CD14-positive monocyte (primary cell): Measurements from ENCODE around the gene OSBPL10. TPM values are rescaled to one million over a fixed set of nuclear protein-coding genes. Genes with fewer than 3 reads are reported as not detected.

Source experiments
- DNase-seq, 3 donors: peaks; one replicate each; pipeline ENCODE4 v3.0.0-alpha.2; 2011 to 2022
- H2AFZ ChIP-seq: 2 replicates; pipeline ENCODE4 v1.6.0; 2012; ENCODE audit warnings: mild to moderate bottlenecking, low read depth, low read length, inconsistent platforms; ENCODE audit not compliant: insufficient read depth, poor library complexity, severe bottlenecking
- H3K27ac ChIP-seq, 2 donors: 1 replicate in 1 of 2; 2 replicates in 1 of 2; pipeline ENCODE4 v1.5.1; 2012 to 2013; ENCODE audit warnings: low read length in 2 of 2, control low read depth in 1 of 2, inconsistent platforms in 1 of 2, low read depth in 1 of 2, mild to moderate bottlenecking in 1 of 2
- H3K27me3 ChIP-seq, 2 donors: one replicate each; pipeline versions ENCODE4 v1.6.0 to v1.6.1; 2011 to 2013; ENCODE audit warnings: low read length in 2 of 2; ENCODE audit not compliant: control insufficient read depth in 2 of 2, insufficient read depth in 2 of 2
- H3K36me3 ChIP-seq, 2 donors: replicated peaks in 1 of 2; 1 replicate in 1 of 2; 2 replicates in 1 of 2; pipeline versions ENCODE4 v1.5.1 to v1.6.1; 2012 to 2013; ENCODE audit warnings: low read length in 2 of 2, control low read depth in 1 of 2, inconsistent platforms in 1 of 2, mild to moderate bottlenecking in 1 of 2; ENCODE audit not compliant: insufficient read depth in 2 of 2, control insufficient read depth in 1 of 2
- H3K4me1 ChIP-seq, 2 donors: 1 replicate in 1 of 2; 2 replicates in 1 of 2; pipeline versions ENCODE4 v1.5.1 to v1.6.1; 2012 to 2013; ENCODE audit warnings: low read length in 2 of 2, control low read depth in 1 of 2, inconsistent platforms in 1 of 2, mild to moderate bottlenecking in 1 of 2, moderate library complexity in 1 of 2; ENCODE audit not compliant: insufficient read depth in 2 of 2, control insufficient read depth in 1 of 2
- H3K4me2 ChIP-seq: replicated peaks from 2 replicates; pipeline ENCODE3; 2012; ENCODE audit warnings: low read length, moderate library complexity, mild to moderate bottlenecking; ENCODE audit not compliant: poor library complexity, severe bottlenecking; ENCODE audit errors: extremely low read depth
- H3K4me3 ChIP-seq, 3 experiments: fragments of 200-600 bp in 1 of 3; sonication (generic) in 1 of 3; replicated peaks in 1 of 3; 1 replicate in 2 of 3; 2 replicates in 1 of 3; pipeline ENCODE4 v1.5.1; 2011 to 2013; ENCODE audit warnings: low read length in 3 of 3, mild to moderate bottlenecking in 3 of 3, control low read depth in 2 of 3, low read depth in 2 of 3, inconsistent platforms in 1 of 3, moderate library complexity in 1 of 3
- H3K79me2 ChIP-seq: 2 replicates; pipeline ENCODE4 v1.6.0; 2012; ENCODE audit warnings: mild to moderate bottlenecking, control low read depth, inconsistent platforms, low read length, moderate library complexity; ENCODE audit not compliant: insufficient read depth
- H3K9ac ChIP-seq: 2 replicates; pipeline ENCODE4 v1.6.0; 2017; ENCODE audit warnings: low read length, mild to moderate bottlenecking; ENCODE audit not compliant: insufficient read depth, poor library complexity, severe bottlenecking
- H3K9me3 ChIP-seq, 2 donors: replicated peaks in 1 of 2; 1 replicate in 1 of 2; 2 replicates in 1 of 2; pipeline versions ENCODE4 v1.5.1 to v1.6.1; 2012 to 2013; ENCODE audit warnings: low read length in 2 of 2, control low read depth in 1 of 2; ENCODE audit not compliant: control insufficient read depth in 1 of 2, insufficient read depth in 1 of 2
- H4K20me1 ChIP-seq: 2 replicates; pipeline ENCODE4 v1.6.0; 2012; ENCODE audit warnings: mild to moderate bottlenecking, low read length, control low read depth, moderate library complexity; ENCODE audit not compliant: insufficient read depth
- H3K27ac Mint-ChIP-seq, 7 donors: one replicate each; pipeline ENCODE4 v1.8.0; 2020; ENCODE audit warnings: mild to moderate bottlenecking in 7 of 7, mixed read lengths in 7 of 7, moderate library complexity in 6 of 7, inconsistent platforms in 2 of 7
- H3K27me3 Mint-ChIP-seq, 3 donors: one replicate each; pipeline ENCODE4 v1.8.0; 2021 to 2022; ENCODE audit warnings: low read depth in 3 of 3, mild to moderate bottlenecking in 3 of 3, mixed read lengths in 3 of 3, moderate library complexity in 3 of 3, inconsistent platforms in 1 of 3
- H3K36me3 Mint-ChIP-seq, 2 donors: one replicate each; pipeline ENCODE4 v1.8.0; 2020; ENCODE audit warnings: mixed read lengths in 2 of 2, inconsistent platforms in 1 of 2, mild to moderate bottlenecking in 1 of 2
- H3K4me1 Mint-ChIP-seq: one replicate; pipeline ENCODE4 v1.8.0; 2020; ENCODE audit warnings: mild to moderate bottlenecking, mixed read lengths
- H3K4me3 Mint-ChIP-seq, 2 donors: one replicate each; pipeline ENCODE4 v1.8.0; 2020; ENCODE audit warnings: mild to moderate bottlenecking in 2 of 2, mixed read lengths in 2 of 2, moderate library complexity in 1 of 2
- H3K9me3 Mint-ChIP-seq, 7 donors: one replicate each; pipeline ENCODE4 v1.8.0; 2020 to 2022; ENCODE audit warnings: mixed read lengths in 7 of 7, mild to moderate bottlenecking in 6 of 7, moderate library complexity in 6 of 7, inconsistent platforms in 2 of 7
- CTCF ChIP-seq: fragments of 200-600 bp; IDR thresholded peaks from one replicate; pipeline ENCODE4 v1.8.0; 2022; ENCODE audit warnings: antibody characterized with exemption, mild to moderate bottlenecking
- WGBS: methylation state at CpG from one replicate; pipeline ENCODE4 v1.1.5; 2013; ENCODE audit warnings: missing lambda C conversion rate; ENCODE audit not compliant: insufficient coverage; 5-methylcytosine and 5-hydroxymethylcytosine counted together
- intact Hi-C, 2 donors: fragments of 100-400 bp; cut with micrococcal nuclease; formaldehyde crosslinking; loops; one replicate each; pipeline versions ENCODE4 v1.15.0 to v1.15.1; 2023
- polyA plus RNA-seq, 3 donors: library from polyadenylated mRNA; depleted of rRNA in 1 of 3; unstranded in 2 of 3; stranded (reverse) in 1 of 3; fragments of 300-500 nt in 2 of 3; fragments of >200 nt in 1 of 3; fragmentation: Illumina TruSeq in 2 of 3; gene quantifications; 1 replicate in 2 of 3; 2 replicates in 1 of 3; pipeline ENCODE4 v1.2.3, GENCODE V29; 2012 to 2021

OSBPL10 gene
- polyA plus RNA-seq, 3 donors: 0.03 TPM; not detected in 2

DNA sequence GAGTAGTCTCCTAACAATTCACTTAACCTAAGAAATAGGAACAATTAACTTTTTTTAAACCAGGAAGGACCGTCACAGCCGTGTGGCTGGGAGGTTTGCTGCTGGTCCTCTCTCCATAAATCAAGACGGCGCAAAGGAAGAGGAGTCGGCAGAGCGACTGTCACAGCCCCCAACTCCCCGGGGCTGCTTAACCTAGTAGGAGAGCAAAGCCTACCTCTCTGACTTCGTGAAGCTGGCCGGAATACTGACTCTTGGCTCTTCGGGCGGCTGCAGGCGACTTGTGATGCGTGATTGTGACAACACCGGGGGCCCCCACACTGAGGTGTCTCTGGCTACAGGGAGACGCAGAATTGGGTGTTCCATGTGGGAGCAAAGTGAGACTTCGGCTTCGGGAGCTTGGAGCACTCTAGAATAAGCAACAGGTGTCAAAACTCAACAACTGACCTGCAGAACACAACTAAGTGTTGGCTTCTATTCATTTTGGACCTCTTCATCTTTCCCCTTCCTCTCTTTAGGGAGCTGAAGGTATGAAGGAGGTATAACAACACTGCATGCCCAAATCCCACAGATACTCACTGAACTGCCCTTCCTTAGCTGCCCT is 151.1 kb downstream of the OSBPL10 start:
- 86% methylated on average over 9 of the region's 17 CpGs for WGBS
- Histone ChIP-seq H3K27ac (no peak overlapping the region), H4K20me1 (no peaks in the 10 kb centered on the region), H3K4me2 (no peak overlapping the region), H3K9me3 (no peaks in the 10 kb centered on the region), H3K4me3 (no peak overlapping the region), H3K36me3 (no peaks in the 10 kb centered on the region), H3K4me1 (no peaks in the 10 kb centered on the region), H3K27me3 (no peaks in the 10 kb centered on the region), H3K9ac (no peak overlapping the region), H2AFZ (no peak overlapping the region), H3K79me2 (no peaks in the 10 kb centered on the region)
- Mint-ChIP-seq H3K27me3 (peaks cover 0 to 4% (median 0%) of the 10 kb centered on the region in 3 donors), H3K36me3 (no peaks in the 10 kb centered on the region), H3K9me3 (no peaks in the 10 kb centered on the region), H3K27ac (no peak overlapping the region), H3K4me3 (no peak overlapping the region), H3K4me1 (no peaks in the 10 kb centered on the region)
- no peak for TF ChIP-seq CTCF
- intact Hi-C loops: no loop called here
- DNase-seq: no peak

DNA sequence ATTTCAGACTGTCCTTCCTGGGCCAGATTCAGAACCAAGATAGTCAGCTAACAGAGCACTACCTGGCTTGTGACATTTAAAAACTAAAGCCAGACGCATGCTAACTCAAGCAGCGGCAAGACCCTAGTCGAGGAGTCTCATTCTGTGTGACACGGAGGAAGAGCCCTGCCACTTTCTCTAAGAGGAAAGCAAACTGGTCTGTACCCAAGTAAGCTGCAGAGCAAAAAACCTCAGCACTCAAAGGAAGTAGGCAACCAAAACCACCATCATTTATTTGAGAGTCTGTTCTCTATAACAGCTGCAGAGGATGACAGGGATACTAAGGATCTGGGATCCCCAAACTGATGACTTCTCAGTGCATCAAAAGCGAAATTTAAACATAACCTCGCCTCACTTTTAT is 152.1 kb downstream of the OSBPL10 start:
- peaks cover 0 to 4% (median 0%) of the 10 kb centered on the region in 3 donors for H3K27me3 Mint-ChIP-seq
- H3K4me1 ChIP-seq: no peaks in the 10 kb centered on the region
- no peak overlapping the region for H3K27ac Mint-ChIP-seq
- no peak overlapping the region for H2AFZ ChIP-seq
- no peaks in the 10 kb centered on the region for H3K79me2 ChIP-seq
- no peaks in the 10 kb centered on the region for H3K27me3 ChIP-seq
- TF ChIP-seq CTCF: no peak
- no peak overlapping the region for H3K4me3 Mint-ChIP-seq
- no peak for DNase-seq
- whole genome bisulfite sequencing: 96% methylated on average over 4 of the region's 6 CpGs
- H3K36me3 ChIP-seq: no peaks in the 10 kb centered on the region
- intact Hi-C loops: no loop called here
- H3K4me1 Mint-ChIP-seq: no peaks in the 10 kb centered on the region
- H3K9me3 Mint-ChIP-seq: no peaks in the 10 kb centered on the region
- no peak overlapping the region for H3K9ac ChIP-seq
- H3K27ac ChIP-seq: no peak overlapping the region
- no peaks in the 10 kb centered on the region for H3K36me3 Mint-ChIP-seq
- no peaks in the 10 kb centered on the region for H3K9me3 ChIP-seq
- no peaks in the 10 kb centered on the region for H4K20me1 ChIP-seq
- H3K4me3 ChIP-seq: no peak overlapping the region
- no peak overlapping the region for H3K4me2 ChIP-seq
